Measurements from ENCODE around the gene PSTPIP2. TPM values are rescaled to one million over a fixed set of nuclear protein-coding genes. Genes with fewer than 3 reads are reported as not detected.

Gene PSTPIP2
- total and polyA plus RNA-seq, 9 of the 15 experiments (the other 6 are each of a cell fraction or from before 2014, with no cell fraction given): 14.0 to 45.7 (median 27.1) TPM

GRCh38 chr18:46097801-46098615 is 25.9 kb upstream of the PSTPIP2 start, which contains the start of gene ATP5F1A (continued):
- TF ChIP-seq ZNF740 (CRISPR knock-in tag; IDR thresholded peaks at IDR 0.05) (peak; percentile 38; the same call in 1 of the 2 replicates), ZNF740 (tag; IDR thresholded peaks at IDR 0.05) (peak in 1 of 2 experiments; percentile 84; a peak in 2 of 4 replicates), KLF13 (tag; IDR thresholded peaks at IDR 0.05; ENCODE audit: borderline replicate concordance, low read depth) (no peak), ZNF668 (CRISPR knock-in tag; IDR thresholded peaks at IDR 0.05) (no peak), FUS (optimal IDR thresholded peaks at IDR 0.05; ENCODE audit: low read depth, low read length) (no peak), REST (IDR thresholded peaks at IDR 0.05; ENCODE audit: borderline replicate concordance) (no peak), REST (CRISPR knock-in tag; IDR thresholded peaks at IDR 0.05; ENCODE audit: low read depth) (0 out of 2 replicates have a peak, but pooled peaks have one; percentile 29), ZNF23 (CRISPR knock-in tag; IDR thresholded peaks at IDR 0.05) (no peak), JUN (IDR thresholded peaks at IDR 0.05; ENCODE audit: borderline replicate concordance, low read depth, low read length) (no peak), JUN (CRISPR knock-in tag; IDR thresholded peaks at IDR 0.05; ENCODE audit: borderline replicate concordance) (no peak), PHF20 (IDR thresholded peaks at IDR 0.05; ENCODE audit: partially characterized antibody) (peak; percentile 27), ARID3A (IDR thresholded peaks at IDR 0.05; ENCODE audit: borderline replicate concordance, low read depth, low read length) (no peak), BMI1 (IDR thresholded peaks at IDR 0.05; ENCODE audit: low read length) (no peak), FOXJ2 (tag; IDR thresholded peaks at IDR 0.05) (no peak), PHF21A (IDR thresholded peaks at IDR 0.05; ENCODE audit: borderline replicate concordance, low read depth) (no peak), SMARCA5 (IDR thresholded peaks at IDR 0.05) (no peak), MYBL2 (IDR thresholded peaks at IDR 0.05; ENCODE audit: low read depth) (no peak), MYBL2 (CRISPR knock-in tag; IDR thresholded peaks at IDR 0.05; ENCODE audit: borderline replicate concordance) (no peak)
